ENCODE results near the gene ATR.

The ATR gene

GRCh38 chr3:142523921-142524566 lies 54.5 kb downstream of the ATR start:
- Histone ChIP-seq H3K27ac (no peak overlapping the region), H3K36me3 (ENCODE audit: insufficient read depth, low read length) (peaks cover 39% of the 10 kb centered on the region)
- TF ChIP-seq POLR2AphosphoS5 (IDR thresholded peaks at IDR 0.05; ENCODE audit: borderline replicate concordance, low read depth, low read length) (no peak), FOXP2 (optimal IDR thresholded peaks at IDR 0.05; ENCODE audit: control extremely low read depth, extremely low read length, insufficient read depth) (no peak), EZH2 (IDR thresholded peaks at IDR 0.05) (no peak)

GRCh38 chr3:142509079-142509478 lies 69.5 kb downstream of the ATR start:
- H3K9ac ChIP-seq (ENCODE audit: insufficient read length), result no peak overlapping the region
- H3K36me3 ChIP-seq (ENCODE audit: insufficient read depth, low read length), result peaks cover 34% of the 10 kb centered on the region
- DNase-seq (ENCODE audit: low read depth, low spot score), result no peak
- no peak overlapping the region for H3K27ac ChIP-seq
- TF ChIP-seq FOXP2 (optimal IDR thresholded peaks at IDR 0.05; ENCODE audit: control extremely low read depth, extremely low read length, insufficient read depth), result no peak
- no peak for TF ChIP-seq POLR2AphosphoS5 (IDR thresholded peaks at IDR 0.05; ENCODE audit: borderline replicate concordance, low read depth, low read length)
- no peak for TF ChIP-seq EZH2 (IDR thresholded peaks at IDR 0.05)
- no peaks in the 10 kb centered on the region for H3K9me3 ChIP-seq (ENCODE audit: low read depth, low read length)
- H3K4me3 ChIP-seq, result no peak overlapping the region

More at GRCh38 chr3:142523921-142524566, 54.5 kb downstream of the ATR start:
- Histone ChIP-seq H3K9ac (ENCODE audit: insufficient read length) (no peak overlapping the region), H3K4me3 (no peak overlapping the region), H3K9me3 (ENCODE audit: low read depth, low read length) (peaks cover 4% of the 10 kb centered on the region; the same call in 1 of the 2 replicates)
- no peak for DNase-seq (ENCODE audit: low read depth, low spot score)

GRCh38 chr3:142507241-142507640 lies 71.3 kb downstream of the ATR start:
- Histone ChIP-seq H3K4me3 (no peak overlapping the region), H3K9ac (ENCODE audit: insufficient read length) (no peak overlapping the region), H3K36me3 (ENCODE audit: insufficient read depth, low read length) (peaks cover 33% of the 10 kb centered on the region), H3K9me3 (ENCODE audit: low read depth, low read length) (no peaks in the 10 kb centered on the region), H3K27ac (no peak overlapping the region)
- TF ChIP-seq EZH2 (IDR thresholded peaks at IDR 0.05) (no peak), POLR2AphosphoS5 (IDR thresholded peaks at IDR 0.05; ENCODE audit: borderline replicate concordance, low read depth, low read length) (no peak), FOXP2 (optimal IDR thresholded peaks at IDR 0.05; ENCODE audit: control extremely low read depth, extremely low read length, insufficient read depth) (no peak)
- no peak for DNase-seq (ENCODE audit: low read depth, low spot score)

- Histone ChIP-seq H3K4me3 (no peak overlapping the region), H3K27ac (no peak overlapping the region), H3K9ac (ENCODE audit: insufficient read length) (no peak overlapping the region), H3K36me3 (ENCODE audit: insufficient read depth, low read length) (peaks cover 30% of the 10 kb centered on the region), H3K9me3 (ENCODE audit: low read depth, low read length) (no peaks in the 10 kb centered on the region)
- no peak for TF ChIP-seq FOXP2 (optimal IDR thresholded peaks at IDR 0.05; ENCODE audit: control extremely low read depth, extremely low read length, insufficient read depth)
- no peak for TF ChIP-seq POLR2AphosphoS5 (IDR thresholded peaks at IDR 0.05; ENCODE audit: borderline replicate concordance, low read depth, low read length)
- TF ChIP-seq EZH2 (IDR thresholded peaks at IDR 0.05), result no peak
- DNase-seq (ENCODE audit: low read depth, low spot score), result no peak
Measured at GRCh38 chr3:142502187-142502985, 76.1 kb downstream of the ATR start.

- Histone ChIP-seq H3K36me3 (ENCODE audit: insufficient read depth, low read length) (peaks cover 38% of the 10 kb centered on the region), H3K9ac (ENCODE audit: insufficient read length) (no peak overlapping the region)
Measured at GRCh38 chr3:142501004-142501926, 77.3 kb downstream of the ATR start.

GRCh38 chr3:142500211-142500610 lies 78.3 kb downstream of the ATR start:
- Histone ChIP-seq H3K9me3 (ENCODE audit: low read depth, low read length) (no peaks in the 10 kb centered on the region), H3K4me3 (no peak overlapping the region), H3K27ac (no peak overlapping the region), H3K9ac (ENCODE audit: insufficient read length) (no peak overlapping the region), H3K36me3 (ENCODE audit: insufficient read depth, low read length) (peaks cover 41% of the 10 kb centered on the region)
- DNase-seq (ENCODE audit: low read depth, low spot score), result no peak
- TF ChIP-seq EZH2 (IDR thresholded peaks at IDR 0.05) (no peak), FOXP2 (optimal IDR thresholded peaks at IDR 0.05; ENCODE audit: control extremely low read depth, extremely low read length, insufficient read depth) (no peak), POLR2AphosphoS5 (IDR thresholded peaks at IDR 0.05; ENCODE audit: borderline replicate concordance, low read depth, low read length) (no peak)

More at GRCh38 chr3:142501004-142501926, 77.3 kb downstream of the ATR start:
- TF ChIP-seq POLR2AphosphoS5 (IDR thresholded peaks at IDR 0.05; ENCODE audit: borderline replicate concordance, low read depth, low read length), result no peak
- TF ChIP-seq FOXP2 (optimal IDR thresholded peaks at IDR 0.05; ENCODE audit: control extremely low read depth, extremely low read length, insufficient read depth), result no peak
- no peak for TF ChIP-seq EZH2 (IDR thresholded peaks at IDR 0.05)
- Histone ChIP-seq H3K4me3 (no peak overlapping the region), H3K9me3 (ENCODE audit: low read depth, low read length) (no peaks in the 10 kb centered on the region), H3K27ac (no peak overlapping the region)
- DNase-seq (ENCODE audit: low read depth, low spot score), result no peak

- DNase-seq (ENCODE audit: low read depth, low spot score), result no peak
- Histone ChIP-seq H3K36me3 (ENCODE audit: insufficient read depth, low read length) (peaks cover 47% of the 10 kb centered on the region), H3K9me3 (ENCODE audit: low read depth, low read length) (no peaks in the 10 kb centered on the region), H3K4me3 (no peak overlapping the region), H3K9ac (ENCODE audit: insufficient read length) (no peak overlapping the region), H3K27ac (no peak overlapping the region)
- TF ChIP-seq FOXP2 (optimal IDR thresholded peaks at IDR 0.05; ENCODE audit: control extremely low read depth, extremely low read length, insufficient read depth) (no peak), POLR2AphosphoS5 (IDR thresholded peaks at IDR 0.05; ENCODE audit: borderline replicate concordance, low read depth, low read length) (no peak)
Measured at GRCh38 chr3:142498397-142499180, 79.9 kb downstream of the ATR start.

Measured in SK-N-MC (cell line).